Jurkat, Clone E6-1 (cell line): ENCODE measurements around the gene KCNG3.
"Not testable (repeated sequence)": the region's sequence is repeated elsewhere in the genome, so short reads cannot be mapped to it uniquely, and the experiment has no call there.

Source experiments
- DNase-seq: peaks from one replicate; pipeline ENCODE4 v3.0.0-alpha.2; 2011; ENCODE audit warnings: low read depth, low spot score
- H3K4me3 ChIP-seq: 2 replicates; pipeline ENCODE4 v1.5.1; 2011; ENCODE audit warnings: mild to moderate bottlenecking, low read length, control low read depth, moderate library complexity

Gene KCNG3

DNA sequence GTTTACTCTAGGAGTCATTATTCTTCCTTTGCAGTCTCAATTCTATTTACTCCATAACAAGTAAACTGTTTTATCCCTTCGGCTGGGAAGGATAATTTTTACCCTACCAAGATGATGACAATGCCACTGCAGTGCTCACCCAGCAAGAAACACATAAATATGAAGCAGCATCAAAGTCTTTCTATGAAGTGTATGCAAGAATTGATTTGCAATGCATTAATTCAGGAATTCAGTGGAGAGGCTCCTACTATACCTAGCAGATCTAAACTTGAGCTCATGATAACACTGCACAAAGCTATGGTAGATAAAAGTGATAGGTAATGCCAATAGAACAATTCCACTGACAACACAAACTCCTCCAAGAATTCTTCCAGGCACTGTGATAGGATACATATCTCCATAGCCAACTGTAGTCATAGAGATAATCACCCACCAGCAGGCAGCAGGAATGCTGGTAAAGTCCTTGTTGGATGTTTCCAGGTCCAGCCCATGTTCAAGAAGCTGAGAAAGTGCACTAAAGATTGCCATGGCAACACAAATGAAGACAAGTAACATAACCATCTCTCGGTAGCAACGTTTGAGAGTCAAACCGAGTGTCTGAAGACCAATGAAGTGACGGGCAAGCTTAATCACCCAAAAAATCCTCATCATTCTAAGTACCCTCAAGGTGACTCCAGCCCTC, 49.9 kb downstream of the KCNG3 start:
- no peak overlapping the region for H3K4me3 ChIP-seq
- DNase-seq: no peak

DNA sequence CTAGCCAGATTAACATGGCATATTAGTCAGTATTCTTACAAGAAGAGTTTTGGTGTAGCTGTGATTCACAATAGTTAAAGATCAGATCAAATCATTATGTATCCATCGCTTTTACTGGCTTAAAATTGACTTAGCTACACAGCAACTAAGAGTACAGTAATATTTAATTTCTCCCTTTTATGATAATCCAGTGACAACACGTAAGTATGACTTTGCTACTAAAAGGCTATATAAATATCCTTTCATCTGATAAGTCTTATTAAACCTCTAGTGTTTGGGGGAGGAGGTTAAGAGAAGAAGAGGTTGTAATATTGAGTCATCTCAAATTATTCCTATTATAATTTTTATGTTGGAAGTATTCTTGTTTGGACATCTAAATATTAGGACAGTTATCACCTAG, 51.0 kb downstream of the KCNG3 start:
- H3K4me3 ChIP-seq: no peak overlapping the region
- DNase-seq: no peak

GRCh38 chr2:42438685-42439084, 55.1 kb downstream of the KCNG3 start:
- no peak for DNase-seq
- H3K4me3 ChIP-seq: no peak overlapping the region

- no peak overlapping the region for H3K4me3 ChIP-seq
- DNase-seq: no peak
Measured at GRCh38 chr2:42436370-42436769, 57.4 kb downstream of the KCNG3 start.

DNA sequence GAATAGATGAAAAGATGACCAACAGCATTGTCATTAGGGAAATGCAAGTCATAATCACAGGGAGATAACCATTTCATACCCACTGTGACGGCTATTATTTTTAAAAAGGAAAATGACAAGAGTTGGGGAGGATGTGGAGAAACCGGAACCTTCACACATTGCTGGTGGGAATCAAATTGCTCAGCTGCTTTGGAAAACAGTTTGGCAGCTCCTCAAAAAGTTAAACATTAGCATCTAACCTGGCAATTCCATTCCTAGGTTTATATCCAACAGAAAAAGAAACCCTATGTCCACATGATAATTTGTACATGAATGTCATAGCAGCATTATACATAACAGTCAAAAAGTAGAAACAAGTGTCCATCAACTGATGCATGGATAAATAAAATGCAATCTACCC, 58.2 kb downstream of the KCNG3 start:
- DNase-seq: no peak
- no peak overlapping the region for H3K4me3 ChIP-seq

- H3K4me3 ChIP-seq: no peak overlapping the region
- no peak for DNase-seq
Measured at GRCh38 chr2:42430188-42430587, 63.6 kb downstream of the KCNG3 start.

- H3K4me3 ChIP-seq: no peak overlapping the region
- peak; percentile 18 for DNase-seq
Measured at GRCh38 chr2:42429352-42429751, 64.4 kb downstream of the KCNG3 start.

- no peak for DNase-seq
- no peak overlapping the region for H3K4me3 ChIP-seq
Measured at GRCh38 chr2:42425697-42426096, 68.1 kb downstream of the KCNG3 start.

DNA sequence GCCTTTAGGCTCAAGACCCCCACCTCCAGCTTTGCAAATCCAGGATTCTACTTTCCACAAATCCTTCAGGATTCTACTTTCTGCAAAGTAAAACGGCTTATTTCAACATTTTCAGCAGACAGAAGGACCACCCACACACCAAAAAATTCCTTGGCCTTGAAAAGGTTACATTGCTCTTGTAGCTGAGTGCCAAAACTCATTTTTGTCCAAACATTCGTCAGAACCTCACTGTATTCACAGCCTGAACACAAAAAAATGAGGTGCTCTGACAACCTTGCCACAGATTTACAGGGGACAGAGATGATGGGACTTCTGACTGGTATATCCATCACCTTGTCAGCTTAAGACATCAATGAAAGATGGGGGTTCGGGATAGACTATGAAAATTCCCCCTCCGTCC, 69.7 kb downstream of the KCNG3 start:
- DNase-seq: no peak
- no peak overlapping the region for H3K4me3 ChIP-seq

DNA sequence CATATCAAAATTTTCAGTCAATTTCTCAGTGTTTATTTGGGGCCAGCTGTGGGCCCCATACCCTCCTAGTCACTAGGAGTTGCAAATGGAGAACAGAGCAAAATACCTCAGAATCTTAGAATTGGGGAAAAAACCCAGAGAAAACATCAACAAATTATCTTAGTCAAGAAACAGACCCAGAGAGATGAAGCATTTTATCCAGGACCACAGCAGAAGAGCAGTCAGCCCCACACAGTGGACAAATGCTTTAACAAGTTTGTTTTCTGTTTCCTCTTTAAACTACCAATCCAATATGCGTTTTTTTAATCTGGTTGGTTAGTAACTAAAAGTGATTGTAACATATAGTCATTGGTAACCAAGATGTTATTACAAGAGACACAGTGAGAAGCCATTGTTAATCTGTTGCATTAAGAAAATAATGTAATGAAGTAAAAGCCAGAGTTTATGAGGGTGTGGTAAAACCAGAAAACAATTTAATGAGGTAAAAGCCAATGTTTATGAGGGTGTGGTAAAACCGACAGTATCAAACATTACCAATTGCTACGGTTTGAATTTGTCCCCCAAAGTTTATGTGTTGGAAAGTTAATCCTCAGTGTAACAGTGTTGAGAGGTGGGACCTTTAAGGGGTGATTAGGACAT, 72.1 kb downstream of the KCNG3 start:
- no peak for DNase-seq
- no peak overlapping the region for H3K4me3 ChIP-seq

GRCh38 chr2:42421157-42421485, 72.7 kb downstream of the KCNG3 start:
- no peak for DNase-seq
- H3K4me3 ChIP-seq: no peak overlapping the region

- no peak for DNase-seq
- H3K4me3 ChIP-seq: no peak overlapping the region
Measured at GRCh38 chr2:42414648-42415047, 79.1 kb downstream of the KCNG3 start.

DNA sequence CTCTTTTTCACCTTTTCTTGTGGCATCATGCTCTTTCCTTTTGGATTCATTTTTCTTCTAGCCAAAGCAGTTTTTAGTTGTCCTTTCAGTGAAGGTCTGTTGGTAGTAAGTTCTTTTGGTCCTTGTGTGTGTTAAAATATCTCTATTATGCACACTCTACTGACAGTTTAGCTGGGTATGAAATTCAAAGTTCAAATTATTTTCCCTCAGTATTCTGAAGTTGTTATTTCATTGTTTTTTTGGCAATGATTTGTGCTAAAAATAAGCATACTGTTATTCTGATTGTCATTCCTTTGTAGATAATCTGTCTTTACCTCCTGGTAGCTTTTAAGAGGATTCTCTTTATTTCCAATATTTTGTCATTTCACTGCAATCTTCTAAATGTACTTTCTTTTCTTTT, 79.6 kb downstream of the KCNG3 start:
- no peak for DNase-seq
- H3K4me3 ChIP-seq: no peak overlapping the region

GRCh38 chr2:42410742-42411514, 82.9 kb downstream of the KCNG3 start:
- H3K4me3 ChIP-seq: no peak overlapping the region
- no peak for DNase-seq

- no peak for DNase-seq
- H3K4me3 ChIP-seq: no peak overlapping the region
Measured at GRCh38 chr2:42408009-42408408, 85.8 kb downstream of the KCNG3 start.

GRCh38 chr2:42407476-42407875, 86.3 kb downstream of the KCNG3 start:
- no peak for DNase-seq
- H3K4me3 ChIP-seq: no peak overlapping the region

DNA sequence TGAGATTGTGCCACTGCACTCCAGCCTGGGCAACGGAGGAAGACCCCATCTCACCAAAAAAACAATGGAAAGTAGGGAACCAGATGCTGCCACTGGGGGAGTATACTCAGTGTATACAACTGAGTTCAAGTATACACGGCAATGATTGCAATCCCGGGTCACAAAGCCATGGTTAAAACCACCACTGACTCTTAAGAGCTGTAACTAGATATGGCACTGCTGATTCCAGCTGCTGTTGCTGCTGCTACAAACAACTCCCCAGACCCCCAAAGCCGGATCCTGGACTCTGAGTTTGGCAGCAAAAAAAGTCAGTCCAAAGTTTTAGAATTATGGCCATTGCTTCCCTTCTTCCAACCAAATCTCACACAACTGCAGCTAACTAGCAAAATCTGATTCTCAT, 89.1 kb downstream of the KCNG3 start:
- no peak for DNase-seq
- no peak overlapping the region for H3K4me3 ChIP-seq

DNA sequence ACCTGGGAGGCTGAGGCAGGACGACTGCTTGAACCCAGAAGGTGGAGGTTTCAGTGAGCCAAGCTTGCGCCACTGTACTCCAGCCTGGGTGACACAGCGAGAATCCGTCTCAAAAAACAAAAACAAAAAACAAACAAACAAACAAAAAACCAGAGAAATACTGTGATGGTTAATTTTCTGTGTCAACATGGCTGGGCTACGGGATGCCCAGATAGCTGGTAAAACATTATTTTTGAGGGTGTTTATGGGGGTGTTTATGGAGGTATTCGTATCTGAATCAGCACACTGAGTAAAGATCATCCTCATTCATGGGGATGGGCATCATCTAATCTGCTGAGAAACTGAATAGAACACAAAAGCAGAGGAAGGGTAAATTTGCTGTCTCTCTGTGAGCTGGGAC, 92.0 kb downstream of the KCNG3 start:
- no peak overlapping the region for H3K4me3 ChIP-seq
- DNase-seq: no peak

- DNase-seq, H3K4me3 ChIP-seq: not testable (repeated sequence)
Measured at GRCh38 chr2:42398052-42398451, 95.7 kb downstream of the KCNG3 start.

DNA sequence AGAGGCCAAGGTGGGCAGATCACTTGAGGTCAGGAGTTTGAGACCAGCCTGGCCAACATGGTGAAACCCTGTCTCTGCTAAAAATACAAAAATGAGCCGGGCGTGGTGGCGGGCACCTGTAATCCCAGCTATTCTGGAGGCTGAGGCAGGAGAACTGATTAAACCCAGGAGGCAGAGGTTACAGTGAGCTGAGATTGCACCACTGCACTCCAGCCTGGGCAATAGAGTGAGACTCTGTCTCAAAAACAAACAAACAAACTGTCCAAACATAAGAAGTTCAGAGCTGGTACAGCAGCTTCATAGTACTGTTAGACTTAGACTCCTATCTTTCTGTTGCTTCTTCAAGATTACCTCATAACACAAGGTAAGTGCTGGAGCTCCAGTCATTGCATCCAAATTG, 100.5 kb downstream of the KCNG3 start:
- H3K4me3 ChIP-seq: not testable (repeated sequence)

GRCh38 chr2:42392191-42392590, 101.6 kb downstream of the KCNG3 start:
- DNase-seq: no peak
- H3K4me3 ChIP-seq: no peak overlapping the region

More for the DNA sequence above, 100.5 kb downstream of the KCNG3 start:
- DNase-seq: not testable (repeated sequence)
